Mucosa of descending colon (tissue), 3 donors: ENCODE data around the gene CAPN7. TPM values are rescaled to one million over a fixed set of nuclear protein-coding genes. Genes with fewer than 3 reads are reported as not detected.
A peak's percentile ranks its signal among the peaks of the same experiment; 100 is the strongest.

Experiments
- ATAC-seq: fragments of 200-7000 bp; cut with Tn5 transposase; one replicate; pipeline ENCODE4 v1.9.1; 2020; ENCODE audit warnings: mild to moderate bottlenecking, moderate library complexity
- DNase-seq, 3 donors: peaks; one replicate each; pipeline ENCODE4 v3.0.0-alpha.2; 2020
- H3K36me3 ChIP-seq: fragments of 200-600 bp; one replicate; pipeline ENCODE4 v1.8.0; 2021; ENCODE audit warnings: low read depth, mild to moderate bottlenecking
- H3K4me1 ChIP-seq: fragments of 200-600 bp; one replicate; pipeline ENCODE4 v1.8.0; 2021; ENCODE audit warnings: low read depth, mild to moderate bottlenecking
- H3K4me3 ChIP-seq: fragments of 200-600 bp; one replicate; pipeline ENCODE4 v1.8.0; 2021; ENCODE audit warnings: mild to moderate bottlenecking
- H3K9me3 ChIP-seq: fragments of 200-600 bp; one replicate; pipeline ENCODE4 v1.8.0; 2021; ENCODE audit warnings: mild to moderate bottlenecking
- CTCF ChIP-seq: fragments of 200-600 bp; IDR thresholded peaks from one replicate; pipeline ENCODE4 v1.8.0; 2022; ENCODE audit warnings: antibody characterized with exemption, mild to moderate bottlenecking
- intact Hi-C, 2 donors: fragments of 100-400 bp; cut with DNase I in 1 of 2; cut with micrococcal nuclease in 1 of 2; formaldehyde crosslinking; loops; one replicate each; pipeline versions ENCODE4 v1.11.0 to v1.11.1; 2022; cut with DNase I, micrococcal nuclease
- total RNA-seq, 3 donors: library from RNA; stranded (reverse); fragmentation: NEBNext Ultra II Directional in 2 of 3; extraction: Animal tissue kit (Norgen Biotek cat#: 25700) in 2 of 3; gene quantifications; one replicate each; pipeline versions ENCODE4 v1.2.1 to v1.2.4, GENCODE V29; 2021 to 2023
- donor health status: DM: no; HTN: no; CAD: no; lungs with moderate emphysema.
- donor health status: DM: no; HTN: no; CAD: no.
- donor health status: DM: no; HTN: yes; CAD: no.

Gene CAPN7
- total RNA-seq, 3 donors from 2014 or later = 26.8 to 56.5 (median 44.9) TPM

- Histone ChIP-seq H3K4me1 (no peaks in the 10 kb centered on the region), H3K4me3 (no peak overlapping the region), H3K36me3 (peaks cover 5% of the 10 kb centered on the region), H3K9me3 (no peaks in the 10 kb centered on the region)
- intact Hi-C loops = no loop called here
- no peak for ATAC-seq
- TF ChIP-seq CTCF = no peak
- DNase-seq = no peak
Observed at GRCh38 chr3:15255215-15255614, 49.2 kb downstream of the CAPN7 start.

GRCh38 chr3:15256861-15257341, 50.9 kb downstream of the CAPN7 start:
- no peaks in the 10 kb centered on the region for H3K36me3 ChIP-seq
- intact Hi-C loops = no loop called here
- no peaks in the 10 kb centered on the region for H3K9me3 ChIP-seq
- H3K4me1 ChIP-seq = peaks cover 7% of the 10 kb centered on the region
- ATAC-seq (no peak), DNase-seq (no peak)
- no peak for TF ChIP-seq CTCF
- H3K4me3 ChIP-seq = no peak overlapping the region

GRCh38 chr3:15258720-15259119, 52.7 kb downstream of the CAPN7 start:
- H3K4me3 ChIP-seq = no peak overlapping the region
- intact Hi-C loops = no loop called here
- no peak for DNase-seq
- peaks cover 8% of the 10 kb centered on the region for H3K4me1 ChIP-seq
- no peak for ATAC-seq
- H3K9me3 ChIP-seq = no peaks in the 10 kb centered on the region
- H3K36me3 ChIP-seq = no peaks in the 10 kb centered on the region
- no peak for TF ChIP-seq CTCF

- Histone ChIP-seq H3K4me1 (peaks cover 15% of the 10 kb centered on the region), H3K9me3 (no peaks in the 10 kb centered on the region), H3K4me3 (no peak overlapping the region), H3K36me3 (no peaks in the 10 kb centered on the region)
- TF ChIP-seq CTCF = no peak
- intact Hi-C loops = loop anchor here (10.0 kb wide), 2 partner anchors 74 to 114 kb away; partner anchors contain the start of gene SH3BP5 (in 1 of the 2)
- DNase-seq (no peak), ATAC-seq (no peak)
Observed at GRCh38 chr3:15260531-15260930, 54.5 kb downstream of the CAPN7 start.

GRCh38 chr3:15261274-15261673, 55.2 kb downstream of the CAPN7 start:
- TF ChIP-seq CTCF = no peak
- Histone ChIP-seq H3K4me3 (no peak overlapping the region), H3K4me1 (peaks cover 15% of the 10 kb centered on the region), H3K9me3 (no peaks in the 10 kb centered on the region), H3K36me3 (no peaks in the 10 kb centered on the region)
- peak; percentile 44 for ATAC-seq
- DNase-seq = peak in 2 of 3 donors; percentile 45 to 54
- intact Hi-C loops = loop anchor here (10.0 kb wide), 2 partner anchors 74 to 114 kb away; partner anchors contain the start of gene SH3BP5 (in 1 of the 2)

- DNase-seq = no peak
- intact Hi-C loops = loop anchor here (10.0 kb wide), 2 partner anchors 73 to 113 kb away; partner anchors contain the start of gene SH3BP5 (in 1 of the 2)
Observed at GRCh38 chr3:15262021-15262420, 56.0 kb downstream of the CAPN7 start.

More at GRCh38 chr3:15262021-15262420, 56.0 kb downstream of the CAPN7 start:
- no peak overlapping the region for H3K4me3 ChIP-seq
- H3K36me3 ChIP-seq = no peaks in the 10 kb centered on the region
- no peak for TF ChIP-seq CTCF
- no peak for ATAC-seq
- H3K9me3 ChIP-seq = no peaks in the 10 kb centered on the region
- peaks cover 15% of the 10 kb centered on the region for H3K4me1 ChIP-seq
